H1 (cell line): ENCODE measurements around the gene TMEM117. TPM values are rescaled to one million over a fixed set of nuclear protein-coding genes. Genes with fewer than 3 reads are reported as not detected.

Experiments used
- EZH2 ChIP-seq: fragments of 200-600 bp; sonication (generic); IDR thresholded peaks from 2 replicates; pipeline ENCODE4 v1.7.1; 2012; ENCODE audit warnings: low read depth, mild to moderate bottlenecking, moderate library complexity, low read length, inconsistent platforms; ENCODE audit not compliant: severe bottlenecking
- KDM1A ChIP-seq: fragments of 200-600, 300-600 bp; sonication (generic); IDR thresholded peaks from 2 replicates; pipeline ENCODE4 v1.7.1; 2016; ENCODE audit warnings: mild to moderate bottlenecking, low read length, borderline replicate concordance
- RAD21 ChIP-seq, 2 experiments: IDR thresholded peaks in 1 of 2; conservative IDR thresholded peaks in 1 of 2; 2 replicates each; pipeline ENCODE4 v1.6.1; 2011; ENCODE audit warnings: low read depth in 2 of 2, low read length in 2 of 2, improper control_type of control experiment in 1 of 2, inconsistent platforms in 1 of 2, mild to moderate bottlenecking in 1 of 2, moderate library complexity in 1 of 2
- polyA plus RNA-seq, 7 experiments: library from polyadenylated mRNA; depleted of rRNA in 3 of 7; stranded (reverse) in 5 of 7; unstranded in 2 of 7; fragments of >200 nt in 5 of 7; fragments of 200-250 nt in 2 of 7; gene quantifications; 1 replicate in 5 of 7; 2 replicates in 1 of 7; 4 replicates in 1 of 7; pipeline versions ENCODE4 v1.2.1 to v1.2.3, GENCODE V29; 2011 to 2013; ENCODE audit warnings: missing spikeins in 2 of 7, mixed read lengths in 2 of 7
- total RNA-seq: library from RNA; stranded (reverse); fragmentation: NEBNext Ultra II Directional; extraction: Animal tissue kit (Norgen Biotek cat#: 25700); gene quantifications from 2 replicates; pipeline ENCODE4 v1.2.1, GENCODE V29; 2021
- TF ChIP-seq, protein P1 (sequence below): fragments of 300-600 bp; sonication (generic); IDR thresholded peaks from 2 replicates; pipeline ENCODE4 v1.7.1; 2012; ENCODE audit warnings: low read length, moderate library complexity, mild to moderate bottlenecking, inconsistent platforms; ENCODE audit not compliant: insufficient replicate concordance
- TF ChIP-seq, protein P2 (sequence below): IDR thresholded peaks from 2 replicates; pipeline ENCODE4 v1.6.1; 2012; ENCODE audit warnings: inconsistent platforms

Gene TMEM117
- total and polyA plus RNA-seq, 2 of the 8 experiments (the other 6 are each of a cell fraction or from before 2014, with no cell fraction given), result 0.80 to 1.4 TPM

DNA sequence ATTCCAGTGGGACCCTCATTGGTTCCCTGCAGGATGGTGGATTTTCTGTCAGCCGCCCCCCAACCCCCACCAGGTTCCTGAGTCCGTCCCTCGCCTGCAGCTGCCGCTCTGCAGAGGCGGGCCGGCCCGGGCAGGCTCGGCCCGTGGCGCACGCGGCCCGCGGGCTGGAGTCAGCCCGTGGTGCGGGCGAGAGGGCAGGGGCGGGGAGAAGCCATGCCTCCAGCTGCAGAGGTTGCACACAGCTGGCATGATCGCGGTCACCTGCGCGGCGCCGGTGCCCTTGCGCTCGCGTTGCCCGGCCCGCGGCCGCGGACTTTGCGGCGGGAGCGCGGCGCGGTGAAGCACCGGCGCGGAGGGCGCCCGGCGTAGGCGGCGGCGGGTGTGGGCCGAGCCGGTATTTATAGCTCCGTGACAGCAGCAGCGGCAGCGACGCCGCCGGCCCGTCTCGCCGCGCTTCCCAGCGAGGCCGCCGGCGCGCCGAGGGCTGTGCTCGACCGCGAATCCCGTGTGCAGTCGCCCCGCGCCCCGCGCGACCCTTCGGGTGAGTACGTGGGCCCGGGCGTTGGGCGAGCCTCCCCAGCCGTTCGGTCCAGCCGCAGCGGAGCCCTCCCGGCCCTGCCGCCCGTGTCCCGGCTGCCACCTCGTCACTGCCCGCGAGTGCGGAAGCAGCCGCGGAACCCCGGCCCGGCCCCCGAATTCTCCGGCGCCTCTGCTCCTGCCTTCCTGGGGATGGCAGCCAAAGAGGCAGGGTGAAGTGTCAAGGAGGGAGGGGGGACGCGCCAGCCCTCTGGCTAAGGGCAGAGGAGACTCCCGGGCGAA lies at the start of gene TMEM117 (continued):
- TF ChIP-seq, protein P1, sequence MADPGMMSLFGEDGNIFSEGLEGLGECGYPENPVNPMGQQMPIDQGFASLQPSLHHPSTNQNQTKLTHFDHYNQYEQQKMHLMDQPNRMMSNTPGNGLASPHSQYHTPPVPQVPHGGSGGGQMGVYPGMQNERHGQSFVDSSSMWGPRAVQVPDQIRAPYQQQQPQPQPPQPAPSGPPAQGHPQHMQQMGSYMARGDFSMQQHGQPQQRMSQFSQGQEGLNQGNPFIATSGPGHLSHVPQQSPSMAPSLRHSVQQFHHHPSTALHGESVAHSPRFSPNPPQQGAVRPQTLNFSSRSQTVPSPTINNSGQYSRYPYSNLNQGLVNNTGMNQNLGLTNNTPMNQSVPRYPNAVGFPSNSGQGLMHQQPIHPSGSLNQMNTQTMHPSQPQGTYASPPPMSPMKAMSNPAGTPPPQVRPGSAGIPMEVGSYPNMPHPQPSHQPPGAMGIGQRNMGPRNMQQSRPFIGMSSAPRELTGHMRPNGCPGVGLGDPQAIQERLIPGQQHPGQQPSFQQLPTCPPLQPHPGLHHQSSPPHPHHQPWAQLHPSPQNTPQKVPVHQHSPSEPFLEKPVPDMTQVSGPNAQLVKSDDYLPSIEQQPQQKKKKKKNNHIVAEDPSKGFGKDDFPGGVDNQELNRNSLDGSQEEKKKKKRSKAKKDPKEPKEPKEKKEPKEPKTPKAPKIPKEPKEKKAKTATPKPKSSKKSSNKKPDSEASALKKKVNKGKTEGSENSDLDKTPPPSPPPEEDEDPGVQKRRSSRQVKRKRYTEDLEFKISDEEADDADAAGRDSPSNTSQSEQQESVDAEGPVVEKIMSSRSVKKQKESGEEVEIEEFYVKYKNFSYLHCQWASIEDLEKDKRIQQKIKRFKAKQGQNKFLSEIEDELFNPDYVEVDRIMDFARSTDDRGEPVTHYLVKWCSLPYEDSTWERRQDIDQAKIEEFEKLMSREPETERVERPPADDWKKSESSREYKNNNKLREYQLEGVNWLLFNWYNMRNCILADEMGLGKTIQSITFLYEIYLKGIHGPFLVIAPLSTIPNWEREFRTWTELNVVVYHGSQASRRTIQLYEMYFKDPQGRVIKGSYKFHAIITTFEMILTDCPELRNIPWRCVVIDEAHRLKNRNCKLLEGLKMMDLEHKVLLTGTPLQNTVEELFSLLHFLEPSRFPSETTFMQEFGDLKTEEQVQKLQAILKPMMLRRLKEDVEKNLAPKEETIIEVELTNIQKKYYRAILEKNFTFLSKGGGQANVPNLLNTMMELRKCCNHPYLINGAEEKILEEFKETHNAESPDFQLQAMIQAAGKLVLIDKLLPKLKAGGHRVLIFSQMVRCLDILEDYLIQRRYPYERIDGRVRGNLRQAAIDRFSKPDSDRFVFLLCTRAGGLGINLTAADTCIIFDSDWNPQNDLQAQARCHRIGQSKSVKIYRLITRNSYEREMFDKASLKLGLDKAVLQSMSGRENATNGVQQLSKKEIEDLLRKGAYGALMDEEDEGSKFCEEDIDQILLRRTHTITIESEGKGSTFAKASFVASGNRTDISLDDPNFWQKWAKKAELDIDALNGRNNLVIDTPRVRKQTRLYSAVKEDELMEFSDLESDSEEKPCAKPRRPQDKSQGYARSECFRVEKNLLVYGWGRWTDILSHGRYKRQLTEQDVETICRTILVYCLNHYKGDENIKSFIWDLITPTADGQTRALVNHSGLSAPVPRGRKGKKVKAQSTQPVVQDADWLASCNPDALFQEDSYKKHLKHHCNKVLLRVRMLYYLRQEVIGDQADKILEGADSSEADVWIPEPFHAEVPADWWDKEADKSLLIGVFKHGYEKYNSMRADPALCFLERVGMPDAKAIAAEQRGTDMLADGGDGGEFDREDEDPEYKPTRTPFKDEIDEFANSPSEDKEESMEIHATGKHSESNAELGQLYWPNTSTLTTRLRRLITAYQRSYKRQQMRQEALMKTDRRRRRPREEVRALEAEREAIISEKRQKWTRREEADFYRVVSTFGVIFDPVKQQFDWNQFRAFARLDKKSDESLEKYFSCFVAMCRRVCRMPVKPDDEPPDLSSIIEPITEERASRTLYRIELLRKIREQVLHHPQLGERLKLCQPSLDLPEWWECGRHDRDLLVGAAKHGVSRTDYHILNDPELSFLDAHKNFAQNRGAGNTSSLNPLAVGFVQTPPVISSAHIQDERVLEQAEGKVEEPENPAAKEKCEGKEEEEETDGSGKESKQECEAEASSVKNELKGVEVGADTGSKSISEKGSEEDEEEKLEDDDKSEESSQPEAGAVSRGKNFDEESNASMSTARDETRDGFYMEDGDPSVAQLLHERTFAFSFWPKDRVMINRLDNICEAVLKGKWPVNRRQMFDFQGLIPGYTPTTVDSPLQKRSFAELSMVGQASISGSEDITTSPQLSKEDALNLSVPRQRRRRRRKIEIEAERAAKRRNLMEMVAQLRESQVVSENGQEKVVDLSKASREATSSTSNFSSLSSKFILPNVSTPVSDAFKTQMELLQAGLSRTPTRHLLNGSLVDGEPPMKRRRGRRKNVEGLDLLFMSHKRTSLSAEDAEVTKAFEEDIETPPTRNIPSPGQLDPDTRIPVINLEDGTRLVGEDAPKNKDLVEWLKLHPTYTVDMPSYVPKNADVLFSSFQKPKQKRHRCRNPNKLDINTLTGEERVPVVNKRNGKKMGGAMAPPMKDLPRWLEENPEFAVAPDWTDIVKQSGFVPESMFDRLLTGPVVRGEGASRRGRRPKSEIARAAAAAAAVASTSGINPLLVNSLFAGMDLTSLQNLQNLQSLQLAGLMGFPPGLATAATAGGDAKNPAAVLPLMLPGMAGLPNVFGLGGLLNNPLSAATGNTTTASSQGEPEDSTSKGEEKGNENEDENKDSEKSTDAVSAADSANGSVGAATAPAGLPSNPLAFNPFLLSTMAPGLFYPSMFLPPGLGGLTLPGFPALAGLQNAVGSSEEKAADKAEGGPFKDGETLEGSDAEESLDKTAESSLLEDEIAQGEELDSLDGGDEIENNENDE, result no peak
- TF ChIP-seq KDM1A (no peak), EZH2 (peak; percentile 32), RAD21 (IDR thresholded peaks at IDR 0.05 in 1 of 2, conservative IDR thresholded peaks at IDR 0.05 in 1 of 2; ENCODE audit: low read depth in 2 of 2, low read length in 2 of 2) (no peak)
- TF ChIP-seq, protein P2, sequence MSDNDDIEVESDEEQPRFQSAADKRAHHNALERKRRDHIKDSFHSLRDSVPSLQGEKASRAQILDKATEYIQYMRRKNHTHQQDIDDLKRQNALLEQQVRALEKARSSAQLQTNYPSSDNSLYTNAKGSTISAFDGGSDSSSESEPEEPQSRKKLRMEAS, result peak; percentile 81
